MCF 10A (cell line): Measurements from ENCODE around the gene RAPGEF5. TPM values are rescaled to one million over a fixed set of nuclear protein-coding genes. Genes with fewer than 3 reads are reported as not detected.

Source experiments
- BruUV-seq: library from RNA; stranded (reverse); fragments of 400-500 nt; replicated peaks from 2 replicates; lab custom pipeline; 2021; lab: Mats Ljungman, UMichigan
- CTCF ChIA-PET: fragments of 300-600 bp; sonication (Branson Sonifier 250); formaldehyde crosslinking; extraction: SDS; loops from one replicate; lab custom pipeline; 2021; ENCODE audit warnings: antibody characterized with exemption, inconsistent platforms; lab: Yijun Ruan, JAX
- POLR2A ChIA-PET: fragments of 300-600, 350-650 bp; sonication (Branson Sonifier 250); formaldehyde crosslinking; extraction: SDS; loops from one replicate; lab custom pipeline; 2020; ENCODE audit warnings: antibody characterized with exemption, inconsistent platforms; lab: Yijun Ruan, JAX
- DNase-seq: peaks from one replicate; pipeline ENCODE4 v3.0.0-alpha.2; 2018; ENCODE audit not compliant: unreplicated experiment
- H3K27ac Mint-ChIP-seq: one replicate; pipeline ENCODE4 v1.8.0; 2022; ENCODE audit warnings: mild to moderate bottlenecking, low read depth, mixed read lengths; ENCODE audit not compliant: unreplicated experiment
- H3K27me3 Mint-ChIP-seq: one replicate; pipeline ENCODE4 v1.8.0; 2022; ENCODE audit warnings: mixed read lengths; ENCODE audit not compliant: insufficient read depth, unreplicated experiment
- H3K36me3 Mint-ChIP-seq: one replicate; pipeline ENCODE4 v1.8.0; 2022; ENCODE audit warnings: mild to moderate bottlenecking, moderate library complexity, mixed read lengths; ENCODE audit not compliant: insufficient read depth, unreplicated experiment
- H3K4me1 Mint-ChIP-seq: one replicate; pipeline ENCODE4 v1.8.0; 2022; ENCODE audit warnings: mixed read lengths; ENCODE audit not compliant: insufficient read depth, unreplicated experiment
- H3K4me3 Mint-ChIP-seq: one replicate; pipeline ENCODE4 v1.8.0; 2022; ENCODE audit warnings: mild to moderate bottlenecking, moderate library complexity, mixed read lengths; ENCODE audit not compliant: unreplicated experiment
- H3K9me3 Mint-ChIP-seq: one replicate; pipeline ENCODE4 v1.8.0; 2022; ENCODE audit warnings: mixed read lengths; ENCODE audit not compliant: unreplicated experiment
- intact Hi-C: fragments of 100-400 bp; cut with micrococcal nuclease; formaldehyde crosslinking; loops from 2 replicates; pipeline ENCODE4 v1.14.1; 2022
- total RNA-seq: library from RNA; stranded (reverse); gene quantifications from 2 replicates; pipeline ENCODE4 v1.2.3, GENCODE V29; 2022
- TF ChIP-seq, protein P1 (sequence below): fragments of 200-600 bp; IDR thresholded peaks from one replicate; pipeline ENCODE4 v1.8.0; 2022; ENCODE audit warnings: antibody characterized with exemption, mild to moderate bottlenecking; ENCODE audit not compliant: unreplicated experiment

The RAPGEF5 gene
- total RNA-seq, 1 experiment from 2014 or later: 1.9 TPM

DNA sequence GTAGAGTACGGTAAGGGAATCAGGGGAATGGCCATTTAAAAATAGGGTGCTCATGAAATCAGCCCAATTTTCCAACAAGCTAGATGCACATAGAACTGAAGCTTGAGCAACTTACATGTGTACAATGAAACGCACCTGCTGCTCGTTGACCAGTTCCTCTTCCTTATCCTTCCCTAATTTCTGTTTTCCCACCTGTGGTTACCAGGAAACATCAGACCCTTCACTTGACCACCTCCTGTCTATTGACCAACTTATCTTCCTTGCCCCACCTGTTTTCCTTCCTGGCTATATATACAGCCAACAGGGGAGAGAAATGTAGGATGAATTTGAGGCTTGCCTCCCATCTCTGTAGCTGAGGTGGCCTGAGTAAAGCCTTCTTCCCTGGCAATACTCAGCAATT, 37.8 kb upstream of the RAPGEF5 start:
- no peaks in the 10 kb centered on the region for H3K27me3 Mint-ChIP-seq
- H3K4me3 Mint-ChIP-seq: no peak overlapping the region
- ChIA-PET CTCF (interaction anchor here (0.6 kb wide), 1 partner anchor 57 kb away, joined by 4 read pairs; no protein-coding TSS in a partner anchor), POLR2A (no interaction called here)
- no peaks in the 10 kb centered on the region for H3K4me1 Mint-ChIP-seq
- H3K36me3 Mint-ChIP-seq: no peaks in the 10 kb centered on the region
- BruUV-seq: no TSS peak
- intact Hi-C loops: no loop called here
- no peak overlapping the region for H3K27ac Mint-ChIP-seq
- no peaks in the 10 kb centered on the region for H3K9me3 Mint-ChIP-seq
- DNase-seq: no peak
- TF ChIP-seq, protein P1, sequence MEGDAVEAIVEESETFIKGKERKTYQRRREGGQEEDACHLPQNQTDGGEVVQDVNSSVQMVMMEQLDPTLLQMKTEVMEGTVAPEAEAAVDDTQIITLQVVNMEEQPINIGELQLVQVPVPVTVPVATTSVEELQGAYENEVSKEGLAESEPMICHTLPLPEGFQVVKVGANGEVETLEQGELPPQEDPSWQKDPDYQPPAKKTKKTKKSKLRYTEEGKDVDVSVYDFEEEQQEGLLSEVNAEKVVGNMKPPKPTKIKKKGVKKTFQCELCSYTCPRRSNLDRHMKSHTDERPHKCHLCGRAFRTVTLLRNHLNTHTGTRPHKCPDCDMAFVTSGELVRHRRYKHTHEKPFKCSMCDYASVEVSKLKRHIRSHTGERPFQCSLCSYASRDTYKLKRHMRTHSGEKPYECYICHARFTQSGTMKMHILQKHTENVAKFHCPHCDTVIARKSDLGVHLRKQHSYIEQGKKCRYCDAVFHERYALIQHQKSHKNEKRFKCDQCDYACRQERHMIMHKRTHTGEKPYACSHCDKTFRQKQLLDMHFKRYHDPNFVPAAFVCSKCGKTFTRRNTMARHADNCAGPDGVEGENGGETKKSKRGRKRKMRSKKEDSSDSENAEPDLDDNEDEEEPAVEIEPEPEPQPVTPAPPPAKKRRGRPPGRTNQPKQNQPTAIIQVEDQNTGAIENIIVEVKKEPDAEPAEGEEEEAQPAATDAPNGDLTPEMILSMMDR: no peak

DNA sequence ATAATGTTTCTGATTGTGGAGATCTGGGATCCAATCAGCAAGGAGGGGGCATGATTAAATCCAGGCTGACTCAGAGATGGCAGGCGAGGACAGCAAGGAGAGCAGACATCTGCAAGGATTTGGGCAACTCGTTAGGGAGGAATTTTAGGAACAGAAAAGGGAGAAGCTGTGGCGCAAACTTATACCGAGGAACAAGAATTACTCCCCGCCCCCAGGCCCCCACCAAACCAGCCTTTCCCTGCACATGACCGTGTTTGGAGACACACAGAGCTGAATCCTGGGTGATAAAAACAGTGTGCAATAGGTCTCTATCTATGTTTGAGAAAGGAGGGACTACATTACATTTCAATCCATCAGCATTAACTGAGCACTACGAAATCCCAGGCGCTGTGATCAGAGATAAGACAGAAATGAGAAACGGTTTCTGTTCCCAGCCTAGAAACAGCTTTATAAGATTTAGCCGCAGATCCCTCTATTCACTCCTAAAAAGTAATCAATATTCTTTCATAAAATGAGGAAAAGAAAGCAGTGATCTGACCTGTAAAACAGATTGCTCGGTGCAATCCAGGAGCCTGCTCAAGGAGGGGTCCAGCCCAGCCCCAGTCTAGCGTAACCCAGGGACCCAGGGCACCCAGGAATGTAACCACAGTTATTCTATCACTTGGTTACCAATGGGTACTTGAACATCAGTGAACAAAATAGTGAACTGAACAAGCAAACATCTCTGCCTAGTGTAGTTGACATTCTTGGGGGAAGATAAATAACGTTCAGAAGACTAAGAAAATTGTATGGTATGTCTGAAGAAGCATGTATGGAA, 37.2 kb upstream of the RAPGEF5 start:
- DNase-seq: no peak
- ChIA-PET CTCF (interaction anchor here (0.6 to 0.7 kb wide), 2 partner anchors 57 to 62 kb away, joined by 3 to 4 read pairs; no protein-coding TSS in a partner anchor), POLR2A (interaction anchor here (0.7 kb wide), 1 partner anchor 22 kb away, joined by 3 read pairs; no protein-coding TSS in a partner anchor)
- TF ChIP-seq, protein P1: no peak
- BruUV-seq: no TSS peak
- Mint-ChIP-seq H3K36me3 (no peaks in the 10 kb centered on the region), H3K27ac (peak overlapping the region; percentile 57), H3K9me3 (no peaks in the 10 kb centered on the region), H3K4me3 (no peak overlapping the region), H3K27me3 (no peaks in the 10 kb centered on the region), H3K4me1 (no peaks in the 10 kb centered on the region)
- intact Hi-C loops: no loop called here

DNA sequence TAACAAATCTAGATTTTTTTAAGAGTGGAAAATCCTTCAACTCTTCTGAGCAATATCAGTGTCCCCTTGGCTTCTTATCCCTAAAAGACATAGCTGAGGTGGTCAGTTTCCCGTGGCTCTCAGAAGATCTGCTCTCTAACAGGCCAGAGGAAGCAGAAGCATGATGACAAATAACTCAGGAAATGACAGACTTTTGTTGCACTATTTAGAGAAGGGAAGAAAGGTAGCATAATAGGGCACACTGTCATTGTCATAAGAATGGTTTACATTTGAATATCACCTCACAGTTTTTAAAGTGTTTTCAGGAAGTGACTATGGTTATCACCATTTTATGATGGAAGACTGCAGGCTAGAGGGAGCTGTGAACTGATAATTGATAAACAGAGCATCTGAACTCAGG, 33.6 kb upstream of the RAPGEF5 start:
- POLR2A ChIA-PET: interaction anchor here (0.6 to 0.8 kb wide), 2 partner anchors 8 to 38 kb away, joined by 3 to 4 read pairs; no protein-coding TSS in a partner anchor
- Mint-ChIP-seq H3K4me3 (no peak overlapping the region), H3K27ac (no peak overlapping the region), H3K9me3 (no peaks in the 10 kb centered on the region), H3K4me1 (peaks cover 8% of the 10 kb centered on the region), H3K36me3 (no peaks in the 10 kb centered on the region), H3K27me3 (no peaks in the 10 kb centered on the region)
- no TSS peak for BruUV-seq
- intact Hi-C loops: no loop called here
- DNase-seq: no peak
- TF ChIP-seq, protein P1: no peak
- CTCF ChIA-PET: interaction anchor here (0.8 kb wide), 1 partner anchor 8 kb away, joined by 5 read pairs; no protein-coding TSS in a partner anchor

DNA sequence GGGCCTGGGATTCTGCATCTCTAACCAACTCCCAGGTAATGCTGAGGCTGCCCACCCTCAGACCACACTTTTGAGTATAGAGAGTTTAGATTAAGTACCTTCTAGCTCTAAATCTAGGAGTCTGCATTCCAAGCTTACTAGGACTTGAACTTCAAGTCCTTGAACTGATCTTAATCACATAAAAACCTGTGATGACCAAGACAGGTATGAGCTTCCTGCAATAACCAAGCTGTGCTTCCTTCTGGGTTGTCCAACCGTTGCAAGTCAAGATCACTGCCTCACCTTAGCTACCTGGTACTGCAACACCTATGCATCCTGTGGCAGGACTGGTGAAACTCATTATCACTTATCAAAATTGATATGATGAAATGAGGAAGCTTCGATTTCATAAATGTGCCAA, 32.9 kb upstream of the RAPGEF5 start:
- CTCF ChIA-PET: interaction anchor here (0.7 kb wide), 1 partner anchor 62 kb away, joined by 3 read pairs; no protein-coding TSS in a partner anchor
- H3K4me3 Mint-ChIP-seq: no peak overlapping the region
- TF ChIP-seq, protein P1: no peak
- POLR2A ChIA-PET: interaction anchor here (0.8 kb wide), 1 partner anchor 7 kb away, joined by 3 read pairs; no protein-coding TSS in a partner anchor
- H3K36me3 Mint-ChIP-seq: no peaks in the 10 kb centered on the region
- intact Hi-C loops: no loop called here
- DNase-seq: no peak
- H3K27ac Mint-ChIP-seq: no peak overlapping the region
- peaks cover 8% of the 10 kb centered on the region for H3K4me1 Mint-ChIP-seq
- H3K27me3 Mint-ChIP-seq: no peaks in the 10 kb centered on the region
- BruUV-seq: no TSS peak
- no peaks in the 10 kb centered on the region for H3K9me3 Mint-ChIP-seq
